ENCODE data around the gene BCOR.

Gene BCOR

GRCh38 chrX:40011322-40012038, 86.3 kb downstream of the BCOR start:
- DNase-seq (ENCODE audit: low read depth, low spot score), result no peak
- no peak overlapping the region for H3K4me3 ChIP-seq (ENCODE audit: low read length)

- no peak overlapping the region for H3K4me3 ChIP-seq (ENCODE audit: low read length)
- no peak for DNase-seq (ENCODE audit: low read depth, low spot score)
Measured at GRCh38 chrX:40010550-40011321, 87.0 kb downstream of the BCOR start.

DNA sequence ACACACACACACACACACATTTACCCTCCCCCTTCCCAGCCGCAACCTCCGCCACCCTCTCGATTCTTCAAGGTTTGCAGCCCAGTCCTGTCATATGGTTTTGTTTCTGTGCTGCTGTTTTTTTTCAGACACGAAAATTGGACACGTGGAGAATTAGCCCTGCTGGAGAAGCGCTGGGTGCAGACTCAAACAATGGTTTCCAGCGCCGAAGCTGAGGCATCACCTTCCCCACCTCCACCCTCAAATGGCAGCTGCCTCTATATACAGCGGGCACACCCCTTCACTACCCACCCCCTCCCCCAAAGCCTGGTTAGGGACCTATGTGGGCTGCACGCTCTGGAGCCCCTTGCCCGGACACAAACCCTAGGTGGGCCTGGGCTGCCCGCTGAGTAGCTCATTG, 87.9 kb downstream of the BCOR start:
- DNase-seq (ENCODE audit: low read depth, low spot score), result no peak
- no peak overlapping the region for H3K4me3 ChIP-seq (ENCODE audit: low read length)

DNA sequence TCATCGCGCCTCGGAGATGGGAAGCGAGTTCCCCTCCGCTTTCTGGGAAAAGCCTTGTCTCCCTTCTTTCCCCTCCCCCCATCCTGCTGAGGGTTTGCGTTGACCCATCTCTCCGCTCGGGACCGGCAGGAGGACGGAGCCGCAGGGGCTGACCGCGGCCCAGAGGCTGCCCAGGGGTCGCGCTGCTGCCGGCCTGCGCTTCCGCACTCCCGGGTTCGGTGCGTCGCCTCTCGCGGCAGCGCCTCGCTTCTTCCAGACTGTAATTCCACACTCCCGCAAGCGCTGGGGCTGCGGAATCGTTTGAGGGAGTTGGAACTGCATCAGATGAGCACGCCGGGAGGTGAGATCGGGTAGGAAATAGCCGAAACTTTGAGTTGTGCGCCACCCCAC, 88.3 kb downstream of the BCOR start:
- DNase-seq (ENCODE audit: low read depth, low spot score), result no peak
- no peak overlapping the region for H3K4me3 ChIP-seq (ENCODE audit: low read length)

DNA sequence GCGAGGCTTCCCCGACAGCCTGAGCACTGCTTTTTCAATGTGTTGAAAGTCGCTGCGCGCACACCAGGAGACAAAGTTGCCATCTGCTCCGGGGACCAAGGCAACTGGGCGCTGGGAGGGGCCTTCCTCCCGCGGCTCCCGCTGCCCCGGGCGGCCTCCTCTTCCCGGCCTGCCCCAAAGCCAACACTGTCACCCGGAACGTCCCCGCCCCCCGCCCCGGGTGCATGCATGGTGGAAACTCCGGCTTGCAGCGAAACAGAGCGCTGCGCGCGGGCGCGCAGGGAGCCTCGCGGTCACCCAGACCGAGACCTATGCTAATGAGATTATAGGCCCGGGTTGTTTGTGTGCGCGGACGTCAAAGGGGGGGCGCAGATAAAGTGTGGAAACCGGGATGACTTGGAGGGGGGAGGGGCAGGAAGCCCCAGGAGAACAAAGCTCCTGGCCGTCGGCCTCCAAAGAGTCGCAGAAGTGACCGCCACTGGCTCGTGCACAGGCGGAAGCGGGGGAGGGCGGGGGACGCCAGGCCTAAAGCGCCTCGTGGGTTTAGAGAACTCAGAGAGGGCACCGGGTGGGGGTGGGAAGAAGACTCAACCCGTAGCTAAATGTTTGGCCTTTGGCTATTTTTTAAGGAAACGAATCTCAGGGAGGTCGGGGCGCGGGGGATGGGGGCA, 88.8 kb downstream of the BCOR start:
- DNase-seq (ENCODE audit: low read depth, low spot score), result no peak
- no peak overlapping the region for H3K4me3 ChIP-seq (ENCODE audit: low read length)

- H3K4me3 ChIP-seq (ENCODE audit: low read length), result no peak overlapping the region
- no peak for DNase-seq (ENCODE audit: low read depth, low spot score)
Measured at GRCh38 chrX:40007756-40008705, 89.7 kb downstream of the BCOR start.

- no peak for DNase-seq (ENCODE audit: low read depth, low spot score)
- no peak overlapping the region for H3K4me3 ChIP-seq (ENCODE audit: low read length)
Measured at GRCh38 chrX:40007131-40007755, 90.5 kb downstream of the BCOR start.

GRCh38 chrX:40006106-40007017, 91.4 kb downstream of the BCOR start:
- no peak for DNase-seq (ENCODE audit: low read depth, low spot score)
- H3K4me3 ChIP-seq (ENCODE audit: low read length), result no peak overlapping the region

- DNase-seq (ENCODE audit: low read depth, low spot score), result no peak
- H3K4me3 ChIP-seq (ENCODE audit: low read length), result no peak overlapping the region
Measured at GRCh38 chrX:40005292-40006011, 92.3 kb downstream of the BCOR start.

DNA sequence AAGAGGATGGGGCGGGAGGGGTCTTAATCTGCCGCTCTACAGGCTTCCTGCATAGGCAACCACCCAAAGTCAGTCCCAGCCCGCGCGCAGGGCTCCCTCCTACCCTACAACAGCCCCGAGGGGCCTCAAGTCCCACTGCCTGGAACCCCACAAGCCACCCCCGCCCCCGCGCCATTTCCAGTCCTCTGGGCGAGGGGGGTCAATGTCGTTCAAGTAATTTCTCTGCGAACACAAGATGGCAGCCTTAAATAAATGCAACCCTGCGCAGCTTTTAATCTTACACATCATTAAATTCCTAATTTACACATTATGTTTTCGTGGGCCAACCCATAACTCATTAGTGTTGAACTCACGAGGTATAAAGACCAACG, 92.9 kb downstream of the BCOR start:
- no peak for DNase-seq (ENCODE audit: low read depth, low spot score)
- H3K4me3 ChIP-seq (ENCODE audit: low read length), result no peak overlapping the region

GRCh38 chrX:40004246-40004535, 93.6 kb downstream of the BCOR start:
- DNase-seq (ENCODE audit: low read depth, low spot score), result no peak
- no peak overlapping the region for H3K4me3 ChIP-seq (ENCODE audit: low read length)

GRCh38 chrX:40003428-40004245, 94.1 kb downstream of the BCOR start:
- no peak for DNase-seq (ENCODE audit: low read depth, low spot score)
- no peak overlapping the region for H3K4me3 ChIP-seq (ENCODE audit: low read length)

- DNase-seq (ENCODE audit: low read depth, low spot score), result no peak
- no peak overlapping the region for H3K4me3 ChIP-seq (ENCODE audit: low read length)
Measured at GRCh38 chrX:40003071-40003427, 94.7 kb downstream of the BCOR start.
